GM18907 (cell line): ENCODE results near the gene KRTCAP2.
"Not testable (repeated sequence)": the region's sequence is repeated elsewhere in the genome, so short reads cannot be mapped to it uniquely, and the experiment has no call there.

Source experiments
- ATAC-seq: cut with Tn5 transposase; IDR thresholded peaks from one replicate; pipeline ENCODE4 v1.9.1; 2021; ENCODE audit warnings: mild to moderate bottlenecking, moderate library complexity; ENCODE audit not compliant: unreplicated experiment

The KRTCAP2 gene

GRCh38 chr1:155172732-155173477 lies at the start of gene KRTCAP2:
Gene KRTCAP2 (minus strand): TSS chr1:155173304. CDS start chr1:155173224, 80 bp downstream.
- ATAC-seq, result peak; percentile 73

GRCh38 chr1:155220211-155220965 lies 47.3 kb upstream of the KRTCAP2 start:
- ATAC-seq, result not testable (repeated sequence)

- no peak for ATAC-seq
These were observed 46.5 kb upstream of the KRTCAP2 start for GRCh38 chr1:155219592-155220031.

- no peak for ATAC-seq
These were observed 45.9 kb upstream of the KRTCAP2 start for GRCh38 chr1:155218854-155219591.

GRCh38 chr1:155214702-155215101 lies 41.6 kb upstream of the KRTCAP2 start:
- not testable (repeated sequence) for ATAC-seq

- ATAC-seq, result not testable (repeated sequence)
These were observed 38.9 kb upstream of the KRTCAP2 start for GRCh38 chr1:155212051-155212440.

GRCh38 chr1:155211381-155212050 lies 38.4 kb upstream of the KRTCAP2 start:
- not testable (repeated sequence) for ATAC-seq

GRCh38 chr1:155210314-155211104 lies 37.4 kb upstream of the KRTCAP2 start:
- ATAC-seq, result no peak

GRCh38 chr1:155209312-155209721 lies 36.2 kb upstream of the KRTCAP2 start:
- no peak for ATAC-seq

GRCh38 chr1:155208541-155209311 lies 35.6 kb upstream of the KRTCAP2 start, which contains the start of gene MTX1:
Gene MTX1 (plus strand): TSS chr1:155208695. CDS start chr1:155208805, 110 bp downstream.
- peak; percentile 67 for ATAC-seq

GRCh38 chr1:155207806-155208540 lies 34.9 kb upstream of the KRTCAP2 start, which contains the start of gene THBS3:
Gene THBS3 (minus strand): TSS chr1:155207897. CDS start chr1:155207876, 21 bp downstream.
- ATAC-seq, result no peak

- no peak for ATAC-seq
These were observed 34.0 kb upstream of the KRTCAP2 start for GRCh38 chr1:155206891-155207805.

GRCh38 chr1:155205969-155206593 lies 33.0 kb upstream of the KRTCAP2 start:
- ATAC-seq, result no peak

- no peak for ATAC-seq
These were observed 31.9 kb upstream of the KRTCAP2 start for GRCh38 chr1:155205035-155205434.

- ATAC-seq, result no peak
These were observed 29.8 kb upstream of the KRTCAP2 start for GRCh38 chr1:155202731-155203515.

- ATAC-seq, result no peak
These were observed 29.1 kb upstream of the KRTCAP2 start for GRCh38 chr1:155202198-155202597.
